Measurements from ENCODE around the gene FAM53C. TPM values are rescaled to one million over a fixed set of nuclear protein-coding genes. Genes with fewer than 3 reads are reported as not detected.
A peak's percentile ranks its signal among the peaks of the same experiment; 100 is the strongest.
"Not testable (repeated sequence)": the region's sequence is repeated elsewhere in the genome, so short reads cannot be mapped to it uniquely, and the experiment has no call there.

Gene FAM53C
- total RNA-seq, result 34.1 and 46.6 TPM in 2 replicates

- H3K4me3 ChIP-seq (ENCODE audit: low read depth, low read length), result peak within 1 kb of the TSS; percentile 94
- TF ChIP-seq CTCF (IDR thresholded peaks at IDR 0.05; ENCODE audit: insufficient read depth, low read depth, low read length), result no peak
- peak; percentile 95 for DNase-seq (ENCODE audit: low read depth)
Measured at GRCh38 chr5:138337685-138338410, at the start of gene FAM53C. Gene FAM53C, plus strand, starts transcription at chr5:138338266. Its CDS starts 3,070 bp downstream, at chr5:138341336.

- TF ChIP-seq CTCF (IDR thresholded peaks at IDR 0.05; ENCODE audit: insufficient read depth, low read depth, low read length), result no peak
- no peak overlapping the region for H3K4me3 ChIP-seq (ENCODE audit: low read depth, low read length)
- DNase-seq (ENCODE audit: low read depth), result no peak
Measured at GRCh38 chr5:138289296-138289695, 48.8 kb upstream of the FAM53C start.

- no peak for TF ChIP-seq CTCF (IDR thresholded peaks at IDR 0.05; ENCODE audit: insufficient read depth, low read depth, low read length)
- DNase-seq (ENCODE audit: low read depth), result peak; percentile 43
- H3K4me3 ChIP-seq (ENCODE audit: low read depth, low read length), result no peak overlapping the region
Measured at GRCh38 chr5:138303372-138303771, 34.7 kb upstream of the FAM53C start.

GRCh38 chr5:138305797-138306196, 32.3 kb upstream of the FAM53C start:
- H3K4me3 ChIP-seq (ENCODE audit: low read depth, low read length), result no peak overlapping the region
- TF ChIP-seq CTCF (IDR thresholded peaks at IDR 0.05; ENCODE audit: insufficient read depth, low read depth, low read length), result no peak
- DNase-seq (ENCODE audit: low read depth), result no peak

- H3K4me3 ChIP-seq (ENCODE audit: low read depth, low read length), result no peak overlapping the region
- TF ChIP-seq CTCF (IDR thresholded peaks at IDR 0.05; ENCODE audit: insufficient read depth, low read depth, low read length), result no peak
- no peak for DNase-seq (ENCODE audit: low read depth)
Measured at GRCh38 chr5:138315751-138316278, 22.3 kb upstream of the FAM53C start.

GRCh38 chr5:138316355-138316754, 21.7 kb upstream of the FAM53C start:
- TF ChIP-seq CTCF (IDR thresholded peaks at IDR 0.05; ENCODE audit: insufficient read depth, low read depth, low read length), result no peak
- no peak overlapping the region for H3K4me3 ChIP-seq (ENCODE audit: low read depth, low read length)

GRCh38 chr5:138318211-138318610, 19.9 kb upstream of the FAM53C start:
- not testable (repeated sequence) for H3K4me3 ChIP-seq (ENCODE audit: low read depth, low read length); DNase-seq (ENCODE audit: low read depth)

More at GRCh38 chr5:138316355-138316754, 21.7 kb upstream of the FAM53C start:
- DNase-seq (ENCODE audit: low read depth), result no peak
